Measurements from ENCODE around the gene AOAH.

DNA sequence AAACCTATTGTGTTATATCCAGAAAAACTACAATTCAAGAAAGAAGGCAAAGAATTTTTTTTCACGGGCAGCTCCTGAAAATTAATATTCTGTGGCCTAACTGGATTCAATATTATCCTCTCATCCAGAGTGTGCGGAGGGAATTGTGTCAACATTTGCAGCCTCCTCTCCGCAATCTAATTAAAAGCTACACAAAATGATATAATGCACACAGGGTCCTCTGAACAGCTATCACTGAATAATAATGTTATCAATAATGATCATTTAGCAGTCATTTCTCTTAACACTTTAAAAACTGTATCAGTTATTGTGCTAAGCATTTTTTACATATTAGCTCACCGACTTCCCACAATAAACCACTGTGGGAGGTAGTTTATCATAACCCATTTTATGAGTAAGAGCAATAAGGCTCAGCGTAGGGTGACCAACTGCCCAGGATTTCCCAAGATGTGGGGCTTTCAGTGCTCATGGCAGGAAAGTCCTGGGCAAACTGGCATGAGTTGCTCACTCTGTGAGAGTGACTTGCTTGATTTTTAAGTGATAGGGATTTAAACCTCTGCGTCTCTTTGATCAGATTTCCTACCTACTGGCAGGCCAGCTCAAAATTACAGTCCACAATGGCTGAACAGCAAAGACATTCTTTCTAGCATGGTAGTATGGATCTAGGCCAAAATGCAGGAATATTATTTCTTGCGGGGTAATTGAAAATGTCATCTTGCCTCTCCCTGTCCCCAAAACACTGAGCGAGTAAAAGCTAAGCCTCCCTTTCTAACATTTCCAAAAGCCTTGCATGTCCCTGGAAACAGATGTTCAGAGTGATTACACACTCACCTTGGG lies 65.7 kb downstream of the AOAH start:
- TF ChIP-seq CTCF (IDR thresholded peaks at IDR 0.05) (no peak), POLR2A (IDR thresholded peaks at IDR 0.05) (no peak), POLR2AphosphoS5 (IDR thresholded peaks at IDR 0.05; ENCODE audit: insufficient read depth in 1 of 2, low read depth in 1 of 2) (no peak)
